ENCODE measurements around the gene RALB.

- TF ChIP-seq ZFP36 (IDR thresholded peaks at IDR 0.05; ENCODE audit: borderline replicate concordance, partially characterized antibody), result no peak
- TF ChIP-seq RAD21 (conservative IDR thresholded peaks at IDR 0.05 in 1 of 2, IDR thresholded peaks at IDR 0.05 in 1 of 2), result no peak
- TF ChIP-seq POLR2A (IDR thresholded peaks at IDR 0.05; ENCODE audit: low read length), result no peak
- TF ChIP-seq CTCF (IDR thresholded peaks at IDR 0.05), result no peak
- TF ChIP-seq CHD4 (IDR thresholded peaks at IDR 0.05; ENCODE audit: borderline replicate concordance), result no peak
- TF ChIP-seq, protein P1, sequence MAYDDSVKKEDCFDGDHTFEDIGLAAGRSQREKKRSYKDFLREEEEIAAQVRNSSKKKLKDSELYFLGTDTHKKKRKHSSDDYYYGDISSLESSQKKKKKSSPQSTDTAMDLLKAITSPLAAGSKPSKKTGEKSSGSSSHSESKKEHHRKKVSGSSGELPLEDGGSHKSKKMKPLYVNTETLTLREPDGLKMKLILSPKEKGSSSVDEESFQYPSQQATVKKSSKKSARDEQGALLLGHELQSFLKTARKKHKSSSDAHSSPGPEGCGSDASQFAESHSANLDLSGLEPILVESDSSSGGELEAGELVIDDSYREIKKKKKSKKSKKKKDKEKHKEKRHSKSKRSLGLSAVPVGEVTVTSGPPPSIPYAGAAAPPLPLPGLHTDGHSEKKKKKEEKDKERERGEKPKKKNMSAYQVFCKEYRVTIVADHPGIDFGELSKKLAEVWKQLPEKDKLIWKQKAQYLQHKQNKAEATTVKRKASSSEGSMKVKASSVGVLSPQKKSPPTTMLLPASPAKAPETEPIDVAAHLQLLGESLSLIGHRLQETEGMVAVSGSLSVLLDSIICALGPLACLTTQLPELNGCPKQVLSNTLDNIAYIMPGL (CRISPR knock-in tag; IDR thresholded peaks at IDR 0.05; ENCODE audit: borderline replicate concordance), result no peak
- no peak for TF ChIP-seq CHD2 (IDR thresholded peaks at IDR 0.05; ENCODE audit: low read length, partially characterized antibody)
- TF ChIP-seq EHMT2 (IDR thresholded peaks at IDR 0.05; ENCODE audit: low read depth), result no peak
- no peak for TF ChIP-seq EP300 (IDR thresholded peaks at IDR 0.05)
- TF ChIP-seq NR3C1 (IDR thresholded peaks at IDR 0.05), result no peak
- TF ChIP-seq FOSB (CRISPR knock-in tag; IDR thresholded peaks at IDR 0.05), result no peak
- no peak for TF ChIP-seq JUNB (IDR thresholded peaks at IDR 0.05)
Measured at GRCh38 chr2:120312076-120312475, 59.4 kb downstream of the RALB start.

Data from A549 (cell line).